ENCODE measurements around the gene IL37.

DNA sequence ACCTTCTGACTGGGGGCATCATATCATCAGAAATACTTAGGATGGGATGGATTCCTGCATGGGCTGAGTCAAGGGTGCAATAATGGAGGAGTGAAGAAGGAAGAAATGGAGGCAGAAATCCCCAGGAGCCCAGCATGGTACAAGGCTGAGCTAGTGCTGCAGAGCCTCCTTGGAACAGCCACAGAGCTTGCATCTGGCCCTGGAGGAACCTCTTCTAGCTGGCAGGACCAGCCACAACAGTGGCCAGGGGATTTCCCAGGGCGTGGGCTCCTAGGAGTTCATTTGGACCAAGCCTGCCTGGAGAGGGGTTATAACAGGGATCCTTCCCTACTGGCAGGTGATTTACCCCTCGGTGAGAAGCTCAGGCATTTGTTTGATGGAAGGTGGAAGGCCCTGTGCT lies 4.7 kb upstream of the IL37 start:
- TF ChIP-seq, protein P1, sequence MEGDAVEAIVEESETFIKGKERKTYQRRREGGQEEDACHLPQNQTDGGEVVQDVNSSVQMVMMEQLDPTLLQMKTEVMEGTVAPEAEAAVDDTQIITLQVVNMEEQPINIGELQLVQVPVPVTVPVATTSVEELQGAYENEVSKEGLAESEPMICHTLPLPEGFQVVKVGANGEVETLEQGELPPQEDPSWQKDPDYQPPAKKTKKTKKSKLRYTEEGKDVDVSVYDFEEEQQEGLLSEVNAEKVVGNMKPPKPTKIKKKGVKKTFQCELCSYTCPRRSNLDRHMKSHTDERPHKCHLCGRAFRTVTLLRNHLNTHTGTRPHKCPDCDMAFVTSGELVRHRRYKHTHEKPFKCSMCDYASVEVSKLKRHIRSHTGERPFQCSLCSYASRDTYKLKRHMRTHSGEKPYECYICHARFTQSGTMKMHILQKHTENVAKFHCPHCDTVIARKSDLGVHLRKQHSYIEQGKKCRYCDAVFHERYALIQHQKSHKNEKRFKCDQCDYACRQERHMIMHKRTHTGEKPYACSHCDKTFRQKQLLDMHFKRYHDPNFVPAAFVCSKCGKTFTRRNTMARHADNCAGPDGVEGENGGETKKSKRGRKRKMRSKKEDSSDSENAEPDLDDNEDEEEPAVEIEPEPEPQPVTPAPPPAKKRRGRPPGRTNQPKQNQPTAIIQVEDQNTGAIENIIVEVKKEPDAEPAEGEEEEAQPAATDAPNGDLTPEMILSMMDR (IDR thresholded peaks at IDR 0.05): no peak
- TF ChIP-seq POLR2A (IDR thresholded peaks at IDR 0.05) (no peak), EP300 (IDR thresholded peaks at IDR 0.05) (no peak)
